GM12874 (cell line): Measurements from ENCODE around the gene ZNF562.

ENCODE experiments used
- TF ChIP-seq, protein P1 (sequence below): IDR thresholded peaks from 2 replicates; pipeline ENCODE4 v1.5.1; 2011; ENCODE audit warnings: low read depth, mild to moderate bottlenecking, control low read depth, low read length, moderate library complexity; ENCODE audit not compliant: insufficient read depth

The ZNF562 gene

DNA sequence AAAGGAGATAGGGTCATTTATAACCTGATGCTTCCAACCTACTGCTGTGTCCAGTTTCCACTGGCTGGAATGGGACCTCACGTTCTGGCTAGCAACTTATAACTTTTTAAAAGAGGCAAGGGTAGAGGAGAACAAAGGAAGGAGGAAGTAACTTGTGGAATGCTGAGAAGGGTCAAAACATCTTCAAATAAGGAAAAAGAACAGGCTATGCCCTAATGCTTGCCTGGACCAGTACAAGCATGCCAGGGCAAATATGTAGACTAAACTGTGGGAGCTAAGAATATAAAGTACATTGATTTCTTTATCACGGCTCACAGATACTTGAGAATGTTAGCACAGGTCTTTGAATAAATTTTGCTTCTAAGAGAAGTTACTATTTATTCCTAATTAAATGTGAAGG lies 52.4 kb downstream of the ZNF562 start:
- TF ChIP-seq, protein P1, sequence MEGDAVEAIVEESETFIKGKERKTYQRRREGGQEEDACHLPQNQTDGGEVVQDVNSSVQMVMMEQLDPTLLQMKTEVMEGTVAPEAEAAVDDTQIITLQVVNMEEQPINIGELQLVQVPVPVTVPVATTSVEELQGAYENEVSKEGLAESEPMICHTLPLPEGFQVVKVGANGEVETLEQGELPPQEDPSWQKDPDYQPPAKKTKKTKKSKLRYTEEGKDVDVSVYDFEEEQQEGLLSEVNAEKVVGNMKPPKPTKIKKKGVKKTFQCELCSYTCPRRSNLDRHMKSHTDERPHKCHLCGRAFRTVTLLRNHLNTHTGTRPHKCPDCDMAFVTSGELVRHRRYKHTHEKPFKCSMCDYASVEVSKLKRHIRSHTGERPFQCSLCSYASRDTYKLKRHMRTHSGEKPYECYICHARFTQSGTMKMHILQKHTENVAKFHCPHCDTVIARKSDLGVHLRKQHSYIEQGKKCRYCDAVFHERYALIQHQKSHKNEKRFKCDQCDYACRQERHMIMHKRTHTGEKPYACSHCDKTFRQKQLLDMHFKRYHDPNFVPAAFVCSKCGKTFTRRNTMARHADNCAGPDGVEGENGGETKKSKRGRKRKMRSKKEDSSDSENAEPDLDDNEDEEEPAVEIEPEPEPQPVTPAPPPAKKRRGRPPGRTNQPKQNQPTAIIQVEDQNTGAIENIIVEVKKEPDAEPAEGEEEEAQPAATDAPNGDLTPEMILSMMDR: no peak

- TF ChIP-seq, protein P1: no peak
These were observed 53.5 kb downstream of the ZNF562 start, which contains the start of gene ZNF561 for GRCh38 chr19:9621156-9622037. TSS of gene ZNF561 (minus strand) at chr19:9621232. CDS start at chr19:9619456, 1,776 bp downstream.

DNA sequence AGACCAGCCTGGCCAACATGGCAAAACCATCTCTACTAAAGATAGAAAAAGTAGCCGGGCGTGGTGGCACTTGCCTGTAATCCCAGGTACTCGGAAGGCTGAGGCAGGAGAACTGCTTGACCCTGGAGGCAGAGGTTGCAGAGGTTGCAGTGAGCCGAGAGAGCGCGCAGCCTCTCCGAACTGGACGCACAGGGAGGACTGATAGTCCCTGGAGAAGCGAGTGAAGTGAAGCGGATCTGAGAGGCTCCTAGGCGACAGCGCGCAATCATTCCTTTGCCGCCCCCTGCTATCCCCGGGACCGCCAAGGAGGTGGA lies 54.1 kb downstream of the ZNF562 start:
- TF ChIP-seq, protein P1: no peak

DNA sequence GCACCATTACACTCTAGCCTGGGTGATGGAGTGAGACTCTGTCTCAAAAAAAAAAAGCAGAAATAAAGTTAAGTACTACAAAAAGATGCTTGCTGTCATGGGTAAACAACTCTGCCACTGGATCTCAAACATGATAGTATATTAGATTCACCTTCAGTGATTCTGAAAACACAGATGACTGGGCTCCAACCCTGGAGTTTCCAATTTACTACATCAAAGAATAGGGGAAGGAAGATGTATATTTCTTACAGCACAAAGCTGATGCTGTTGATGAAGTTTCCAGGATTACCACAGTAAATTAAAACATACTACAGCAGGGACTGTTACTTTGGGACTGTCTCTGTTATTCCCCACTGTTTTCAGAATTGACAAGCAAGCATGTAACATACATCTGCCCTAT lies 59.1 kb downstream of the ZNF562 start:
- TF ChIP-seq, protein P1: no peak

GRCh38 chr19:9610484-9611113 lies 64.3 kb downstream of the ZNF562 start:
- TF ChIP-seq, protein P1: no peak

GRCh38 chr19:9608912-9609311 lies 66.0 kb downstream of the ZNF562 start:
- TF ChIP-seq, protein P1: no peak

- TF ChIP-seq, protein P1: no peak
These were observed 77.9 kb downstream of the ZNF562 start for GRCh38 chr19:9597027-9597426.
